GM12875 (cell line): Measurements from ENCODE around the gene DTL.

Experiments used
- H3K4me3 ChIP-seq: one replicate; pipeline ENCODE4 v1.5.1; 2011; ENCODE audit warnings: low read depth, low read length, control low read depth
- TF ChIP-seq, protein P1 (sequence below): IDR thresholded peaks from 2 replicates; pipeline ENCODE4 v1.5.1; 2011; ENCODE audit warnings: low read depth, mild to moderate bottlenecking, control low read depth, inconsistent platforms, low read length, moderate library complexity, borderline replicate concordance; ENCODE audit not compliant: insufficient read depth

Gene DTL

GRCh38 chr1:212007178-212007577 lies 28.4 kb upstream of the DTL start:
- TF ChIP-seq, protein P1, sequence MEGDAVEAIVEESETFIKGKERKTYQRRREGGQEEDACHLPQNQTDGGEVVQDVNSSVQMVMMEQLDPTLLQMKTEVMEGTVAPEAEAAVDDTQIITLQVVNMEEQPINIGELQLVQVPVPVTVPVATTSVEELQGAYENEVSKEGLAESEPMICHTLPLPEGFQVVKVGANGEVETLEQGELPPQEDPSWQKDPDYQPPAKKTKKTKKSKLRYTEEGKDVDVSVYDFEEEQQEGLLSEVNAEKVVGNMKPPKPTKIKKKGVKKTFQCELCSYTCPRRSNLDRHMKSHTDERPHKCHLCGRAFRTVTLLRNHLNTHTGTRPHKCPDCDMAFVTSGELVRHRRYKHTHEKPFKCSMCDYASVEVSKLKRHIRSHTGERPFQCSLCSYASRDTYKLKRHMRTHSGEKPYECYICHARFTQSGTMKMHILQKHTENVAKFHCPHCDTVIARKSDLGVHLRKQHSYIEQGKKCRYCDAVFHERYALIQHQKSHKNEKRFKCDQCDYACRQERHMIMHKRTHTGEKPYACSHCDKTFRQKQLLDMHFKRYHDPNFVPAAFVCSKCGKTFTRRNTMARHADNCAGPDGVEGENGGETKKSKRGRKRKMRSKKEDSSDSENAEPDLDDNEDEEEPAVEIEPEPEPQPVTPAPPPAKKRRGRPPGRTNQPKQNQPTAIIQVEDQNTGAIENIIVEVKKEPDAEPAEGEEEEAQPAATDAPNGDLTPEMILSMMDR: no peak
- no peak overlapping the region for H3K4me3 ChIP-seq

GRCh38 chr1:212007886-212008285 lies 27.7 kb upstream of the DTL start:
- TF ChIP-seq, protein P1: no peak
- no peak overlapping the region for H3K4me3 ChIP-seq

DNA sequence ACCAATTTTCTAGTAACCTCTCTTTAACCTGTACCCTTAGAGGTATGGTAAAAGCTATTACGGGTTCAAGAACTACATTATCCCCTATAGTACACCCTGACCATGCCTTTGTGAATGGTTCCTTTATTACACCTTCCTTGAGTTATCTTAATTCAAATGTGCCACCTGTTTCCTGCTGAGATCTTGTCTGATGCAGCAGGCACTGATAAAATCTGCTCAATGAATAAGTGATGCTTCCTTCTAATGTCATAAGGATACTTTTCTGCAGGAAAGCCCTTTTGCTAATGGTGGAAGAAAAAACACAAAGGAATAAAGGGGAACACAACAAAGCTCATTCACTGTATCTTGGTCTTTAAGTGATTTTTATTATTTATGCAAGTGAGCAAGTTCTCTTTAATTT lies 26.0 kb upstream of the DTL start:
- TF ChIP-seq, protein P1: no peak
- H3K4me3 ChIP-seq: no peak overlapping the region

DNA sequence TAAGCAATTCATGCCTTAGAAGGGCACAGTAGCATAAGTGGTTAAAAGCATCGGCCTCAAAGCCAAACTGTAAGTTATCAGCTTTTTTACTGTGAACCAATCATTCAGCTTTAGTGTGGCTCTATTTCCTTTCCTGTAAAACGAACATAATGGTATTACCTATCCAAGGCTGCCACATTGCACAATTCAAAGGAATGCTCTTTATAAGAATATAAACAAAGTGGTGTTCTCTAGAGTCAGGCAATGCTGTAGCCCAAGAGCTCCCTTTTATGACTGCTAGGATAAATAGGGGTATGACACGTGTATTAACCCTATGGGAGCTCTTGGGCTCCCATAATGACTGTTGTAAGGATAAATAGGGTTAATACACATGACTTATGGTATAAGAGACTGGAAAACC lies 25.5 kb upstream of the DTL start:
- no peak overlapping the region for H3K4me3 ChIP-seq
- TF ChIP-seq, protein P1: no peak

DNA sequence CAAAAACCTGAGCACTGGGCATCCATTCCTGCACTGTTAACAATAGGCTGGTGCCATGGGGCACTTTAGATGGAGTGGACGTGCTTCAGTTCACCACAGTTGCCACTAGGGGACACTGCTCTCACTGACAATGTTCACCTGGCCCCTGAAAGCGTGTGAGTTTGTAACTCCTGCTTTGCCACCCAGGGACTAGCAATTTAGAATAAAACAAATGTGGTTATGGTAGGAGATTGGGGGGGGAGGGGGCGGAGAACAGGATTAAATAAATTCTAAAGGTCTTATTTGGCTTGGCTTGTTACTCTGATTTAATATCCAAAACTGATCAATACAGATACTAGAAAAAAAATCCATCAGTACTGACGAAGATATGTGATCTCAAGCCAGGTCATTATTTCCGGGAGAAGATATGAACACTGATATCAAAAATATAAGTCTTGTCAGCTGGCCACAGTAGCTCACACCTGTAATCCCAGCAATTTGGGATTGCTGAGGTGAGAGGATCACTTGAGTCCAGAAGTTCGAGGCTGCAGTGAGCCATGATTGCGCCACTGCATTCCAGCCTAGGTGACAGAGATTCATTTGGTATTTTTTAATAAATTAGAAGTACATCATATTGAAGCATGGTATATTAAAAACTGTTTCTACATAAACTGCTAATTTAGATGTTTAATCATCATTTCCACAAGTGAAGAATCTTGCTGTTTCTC lies 23.4 kb upstream of the DTL start:
- TF ChIP-seq, protein P1: peak; percentile 98
- H3K4me3 ChIP-seq: no peak overlapping the region

DNA sequence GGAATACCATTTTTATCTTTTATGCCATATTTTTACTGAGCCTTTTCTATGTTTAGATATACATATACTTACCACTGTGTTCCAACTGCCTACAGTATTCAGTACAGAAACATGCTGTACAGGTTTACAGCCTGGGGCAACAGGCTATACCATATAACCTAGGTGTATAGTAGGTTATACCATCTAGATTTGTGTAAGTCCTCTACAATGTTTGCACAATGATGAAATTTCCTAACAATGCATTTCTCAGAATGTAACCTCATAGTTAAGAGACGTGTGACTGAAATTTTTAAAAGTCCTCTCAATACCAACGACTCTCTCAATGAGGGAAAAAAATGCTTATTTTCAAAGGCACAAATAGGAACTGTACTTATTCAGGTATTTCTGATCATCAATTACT lies 21.9 kb upstream of the DTL start:
- TF ChIP-seq, protein P1: no peak
- H3K4me3 ChIP-seq: no peak overlapping the region

GRCh38 chr1:212020975-212021374 lies 14.6 kb upstream of the DTL start:
- TF ChIP-seq, protein P1: no peak
- H3K4me3 ChIP-seq: no peak overlapping the region
